Chondrocyte (in vitro differentiated cells): ENCODE data around the gene TAGLN. TPM values are rescaled to one million over a fixed set of nuclear protein-coding genes. Genes with fewer than 3 reads are reported as not detected.

ENCODE experiments used
- DNase-seq: peaks from one replicate; pipeline ENCODE4 v3.0.0; 2021; ENCODE audit warnings: mixed read lengths, low spot score
- H3K27ac Mint-ChIP-seq: one replicate; pipeline ENCODE4 v1.8.0; 2021; ENCODE audit warnings: mild to moderate bottlenecking, moderate library complexity, mixed read lengths; ENCODE audit not compliant: unreplicated experiment
- H3K27me3 Mint-ChIP-seq: 2 replicates; pipeline ENCODE4 v1.8.0; 2021; ENCODE audit warnings: low read depth, mixed read lengths
- H3K36me3 Mint-ChIP-seq: 2 replicates; pipeline ENCODE4 v1.8.0; 2021; ENCODE audit warnings: low read depth, mixed read lengths
- H3K4me1 Mint-ChIP-seq: 2 replicates; pipeline ENCODE4 v1.8.0; 2021; ENCODE audit warnings: low read depth, mild to moderate bottlenecking, mixed read lengths
- H3K4me3 Mint-ChIP-seq: one replicate; pipeline ENCODE4 v1.8.0; 2021; ENCODE audit warnings: mild to moderate bottlenecking, moderate library complexity, mixed read lengths; ENCODE audit not compliant: unreplicated experiment
- H3K9me3 Mint-ChIP-seq: 2 replicates; pipeline ENCODE4 v1.8.0; 2021; ENCODE audit warnings: low read depth, mixed read lengths
- CTCF ChIP-seq: fragments of 200-600 bp; sonication (generic); IDR thresholded peaks from 2 replicates; pipeline ENCODE4 v1.5.0; 2021; ENCODE audit warnings: antibody characterized with exemption, mild to moderate bottlenecking, moderate library complexity
- total RNA-seq: library from RNA; stranded (reverse); gene quantifications from 3 replicates; pipeline ENCODE4 v1.2.1, GENCODE V29; 2021

TAGLN gene
- total RNA-seq, 1 donor from 2014 or later: 4,666 TPM

GRCh38 chr11:117197516-117198456 is 1.4 kb upstream of the TAGLN start:
- Mint-ChIP-seq H3K36me3 (peaks cover 28% of the 10 kb centered on the region), H3K27me3 (no peaks in the 10 kb centered on the region), H3K4me3 (peak overlapping the region; percentile 93), H3K9me3 (no peaks in the 10 kb centered on the region), H3K27ac (peak overlapping the region; percentile 95), H3K4me1 (peaks cover 45% of the 10 kb centered on the region)
- peak; percentile 81 for TF ChIP-seq CTCF
- no peak for DNase-seq

- peak overlapping the region; percentile 95 for H3K27ac Mint-ChIP-seq
- no peak for TF ChIP-seq CTCF
- no peak for DNase-seq
- peaks cover 54% of the 10 kb centered on the region for H3K4me1 Mint-ChIP-seq
- peak overlapping the region; percentile 93 for H3K4me3 Mint-ChIP-seq
- no peaks in the 10 kb centered on the region for H3K27me3 Mint-ChIP-seq
- peaks cover 32% of the 10 kb centered on the region for H3K36me3 Mint-ChIP-seq
- no peaks in the 10 kb centered on the region for H3K9me3 Mint-ChIP-seq
Measured at GRCh38 chr11:117198613-117199012, 557 bp upstream of the TAGLN start.

GRCh38 chr11:117199916-117200812 is 994 bp downstream of the TAGLN start:
- Mint-ChIP-seq H3K36me3 (peaks cover 46% of the 10 kb centered on the region), H3K4me3 (peak overlapping the region; percentile 93), H3K4me1 (peaks cover 69% of the 10 kb centered on the region), H3K27me3 (no peaks in the 10 kb centered on the region), H3K27ac (peak overlapping the region; percentile 95), H3K9me3 (no peaks in the 10 kb centered on the region)
- no peak for DNase-seq
- TF ChIP-seq CTCF: no peak

- Mint-ChIP-seq H3K4me1 (peaks cover 74% of the 10 kb centered on the region), H3K9me3 (no peaks in the 10 kb centered on the region), H3K4me3 (peak overlapping the region; percentile 93), H3K27ac (peak overlapping the region; percentile 95), H3K36me3 (peaks cover 47% of the 10 kb centered on the region), H3K27me3 (no peaks in the 10 kb centered on the region)
- no peak for TF ChIP-seq CTCF
- DNase-seq: no peak
Measured at GRCh38 chr11:117200813-117201657, 1.9 kb downstream of the TAGLN start.
